ENCODE results near the gene BCAS3.

GRCh38 chr17:61218438-61218837 lies 540.8 kb downstream of the BCAS3 start:
- TF ChIP-seq TCF12 (IDR thresholded peaks at IDR 0.05; ENCODE audit: low read depth) (no peak), MAX (IDR thresholded peaks at IDR 0.05) (no peak), EP300 (IDR thresholded peaks at IDR 0.05; ENCODE audit: borderline replicate concordance) (no peak), CREB1 (IDR thresholded peaks at IDR 0.05; ENCODE audit: low read depth) (no peak), YY1 (IDR thresholded peaks at IDR 0.05; ENCODE audit: low read depth) (no peak), REST (IDR thresholded peaks at IDR 0.05; ENCODE audit: low read depth) (no peak), FOXM1 (IDR thresholded peaks at IDR 0.05; ENCODE audit: borderline replicate concordance, low read depth) (no peak), TAF1 (IDR thresholded peaks at IDR 0.05; ENCODE audit: low read depth) (no peak)

Measured in Ishikawa (cell line).